ENCODE measurements around the gene PLSCR5. TPM values are rescaled to one million over a fixed set of nuclear protein-coding genes. Genes with fewer than 3 reads are reported as not detected.

PLSCR5 gene
- total RNA-seq, 1 experiment from 2014 or later: not detected

DNA sequence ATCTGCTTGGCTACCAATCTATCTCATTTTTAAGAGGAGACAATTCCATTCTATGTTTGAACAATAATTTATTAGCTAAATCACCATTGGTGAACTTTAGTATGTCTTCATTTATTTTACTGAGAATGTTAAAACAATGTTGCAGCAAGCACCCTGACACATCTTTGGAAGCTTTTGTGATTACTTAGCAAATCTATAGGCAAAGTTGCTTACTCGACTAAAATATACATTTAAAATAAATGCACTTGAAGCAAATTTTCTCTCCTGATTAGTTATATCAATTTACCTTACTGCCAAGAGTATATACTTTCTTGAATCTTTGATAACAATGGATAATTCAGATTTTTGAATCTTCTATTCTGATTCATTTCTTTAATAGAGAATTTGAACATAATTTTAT lies 31.0 kb downstream of the PLSCR5 start:
- Histone ChIP-seq H3K4me3 (ENCODE audit: low read depth in 2 of 2, low read length in 2 of 2) (no peak overlapping the region), H3K9me3 (ENCODE audit: control insufficient read depth, insufficient read depth, low read depth, low read length) (no peaks in the 10 kb centered on the region), H3K27ac (ENCODE audit: low read length) (peak overlapping the region; percentile 39; the same call in 1 of the 2 replicates), H3K27me3 (ENCODE audit: control insufficient read depth, insufficient read depth, low read length) (no peaks in the 10 kb centered on the region), H3K36me3 (ENCODE audit: control insufficient read depth, insufficient read depth, low read length) (no peaks in the 10 kb centered on the region), H3K4me1 (ENCODE audit: control insufficient read depth, insufficient read depth, low read length) (peaks cover 4% of the 10 kb centered on the region; the same call in 1 of the 2 replicates)
- TF ChIP-seq TCF7L2 (IDR thresholded peaks at IDR 0.05; ENCODE audit: low read depth, low read length) (no peak), SIN3A (IDR thresholded peaks at IDR 0.05; ENCODE audit: borderline replicate concordance, insufficient read depth, low read depth, low read length) (no peak), POLR2AphosphoS5 (IDR thresholded peaks at IDR 0.05; ENCODE audit: low read depth, low read length) (no peak)
- TF ChIP-seq, protein P1, sequence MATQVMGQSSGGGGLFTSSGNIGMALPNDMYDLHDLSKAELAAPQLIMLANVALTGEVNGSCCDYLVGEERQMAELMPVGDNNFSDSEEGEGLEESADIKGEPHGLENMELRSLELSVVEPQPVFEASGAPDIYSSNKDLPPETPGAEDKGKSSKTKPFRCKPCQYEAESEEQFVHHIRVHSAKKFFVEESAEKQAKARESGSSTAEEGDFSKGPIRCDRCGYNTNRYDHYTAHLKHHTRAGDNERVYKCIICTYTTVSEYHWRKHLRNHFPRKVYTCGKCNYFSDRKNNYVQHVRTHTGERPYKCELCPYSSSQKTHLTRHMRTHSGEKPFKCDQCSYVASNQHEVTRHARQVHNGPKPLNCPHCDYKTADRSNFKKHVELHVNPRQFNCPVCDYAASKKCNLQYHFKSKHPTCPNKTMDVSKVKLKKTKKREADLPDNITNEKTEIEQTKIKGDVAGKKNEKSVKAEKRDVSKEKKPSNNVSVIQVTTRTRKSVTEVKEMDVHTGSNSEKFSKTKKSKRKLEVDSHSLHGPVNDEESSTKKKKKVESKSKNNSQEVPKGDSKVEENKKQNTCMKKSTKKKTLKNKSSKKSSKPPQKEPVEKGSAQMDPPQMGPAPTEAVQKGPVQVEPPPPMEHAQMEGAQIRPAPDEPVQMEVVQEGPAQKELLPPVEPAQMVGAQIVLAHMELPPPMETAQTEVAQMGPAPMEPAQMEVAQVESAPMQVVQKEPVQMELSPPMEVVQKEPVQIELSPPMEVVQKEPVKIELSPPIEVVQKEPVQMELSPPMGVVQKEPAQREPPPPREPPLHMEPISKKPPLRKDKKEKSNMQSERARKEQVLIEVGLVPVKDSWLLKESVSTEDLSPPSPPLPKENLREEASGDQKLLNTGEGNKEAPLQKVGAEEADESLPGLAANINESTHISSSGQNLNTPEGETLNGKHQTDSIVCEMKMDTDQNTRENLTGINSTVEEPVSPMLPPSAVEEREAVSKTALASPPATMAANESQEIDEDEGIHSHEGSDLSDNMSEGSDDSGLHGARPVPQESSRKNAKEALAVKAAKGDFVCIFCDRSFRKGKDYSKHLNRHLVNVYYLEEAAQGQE (IDR thresholded peaks at IDR 0.05; ENCODE audit: insufficient read depth in 1 of 2, low read depth in 2 of 2, low read length in 1 of 2): no peak
- TF ChIP-seq, protein P2, sequence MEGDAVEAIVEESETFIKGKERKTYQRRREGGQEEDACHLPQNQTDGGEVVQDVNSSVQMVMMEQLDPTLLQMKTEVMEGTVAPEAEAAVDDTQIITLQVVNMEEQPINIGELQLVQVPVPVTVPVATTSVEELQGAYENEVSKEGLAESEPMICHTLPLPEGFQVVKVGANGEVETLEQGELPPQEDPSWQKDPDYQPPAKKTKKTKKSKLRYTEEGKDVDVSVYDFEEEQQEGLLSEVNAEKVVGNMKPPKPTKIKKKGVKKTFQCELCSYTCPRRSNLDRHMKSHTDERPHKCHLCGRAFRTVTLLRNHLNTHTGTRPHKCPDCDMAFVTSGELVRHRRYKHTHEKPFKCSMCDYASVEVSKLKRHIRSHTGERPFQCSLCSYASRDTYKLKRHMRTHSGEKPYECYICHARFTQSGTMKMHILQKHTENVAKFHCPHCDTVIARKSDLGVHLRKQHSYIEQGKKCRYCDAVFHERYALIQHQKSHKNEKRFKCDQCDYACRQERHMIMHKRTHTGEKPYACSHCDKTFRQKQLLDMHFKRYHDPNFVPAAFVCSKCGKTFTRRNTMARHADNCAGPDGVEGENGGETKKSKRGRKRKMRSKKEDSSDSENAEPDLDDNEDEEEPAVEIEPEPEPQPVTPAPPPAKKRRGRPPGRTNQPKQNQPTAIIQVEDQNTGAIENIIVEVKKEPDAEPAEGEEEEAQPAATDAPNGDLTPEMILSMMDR (IDR thresholded peaks at IDR 0.05): no peak
- POLR2A ChIA-PET: no interaction called here
- DNase-seq (ENCODE audit: low read depth, low spot score) (no peak), ATAC-seq (no peak)
- BruUV-seq (replicated peaks): no TSS peak
- intact Hi-C loops (cut with micrococcal nuclease; ENCODE audit: unreplicated experiment) (no loop called here), in situ Hi-C loops (cut with HindIII; ENCODE audit: low pct_unique_long_range_greater_than_20kb, low sequenced_read_pairs) (no loop called here)
- CTCF ChIA-PET: no interaction called here

DNA sequence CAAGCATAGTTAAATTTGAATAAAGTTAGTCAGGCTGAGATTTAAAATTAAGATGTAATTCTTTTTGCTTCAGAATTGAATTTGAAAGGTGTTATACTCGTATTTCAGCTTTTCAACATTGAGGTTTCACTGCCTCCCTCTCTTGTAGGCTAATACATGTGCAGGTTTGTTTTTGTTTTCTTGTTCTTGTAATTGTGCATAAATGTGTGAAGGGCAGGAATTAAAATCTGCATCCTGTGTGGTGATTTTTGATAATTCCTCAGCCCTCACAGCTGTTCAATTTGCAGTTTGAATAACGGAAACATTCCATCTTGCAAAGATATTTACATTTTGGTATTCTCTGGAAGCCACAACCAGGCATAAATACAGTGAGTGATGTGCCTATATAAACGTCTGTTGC lies 35.8 kb downstream of the PLSCR5 start:
- ATAC-seq (no peak), DNase-seq (ENCODE audit: low read depth, low spot score) (no peak)
- H3K4me1 ChIP-seq (ENCODE audit: control insufficient read depth, insufficient read depth, low read length): peaks cover 7% of the 10 kb centered on the region; the same call in 1 of the 2 replicates
- ChIA-PET POLR2A (interaction anchor here (0.7 kb wide), 1 partner anchor 620 kb away, joined by 3 read pairs; no protein-coding TSS in a partner anchor), CTCF (no interaction called here)
- in situ Hi-C loops (cut with HindIII; ENCODE audit: low pct_unique_long_range_greater_than_20kb, low sequenced_read_pairs) (no loop called here), intact Hi-C loops (cut with micrococcal nuclease; ENCODE audit: unreplicated experiment) (no loop called here)
- no peaks in the 10 kb centered on the region for H3K9me3 ChIP-seq (ENCODE audit: control insufficient read depth, insufficient read depth, low read depth, low read length)
- BruUV-seq (replicated peaks): no TSS peak
- H3K27ac ChIP-seq (ENCODE audit: low read length): 0 out of 2 replicates have a peak overlapping the region, but pooled peaks have one; percentile 44
- H3K4me3 ChIP-seq (ENCODE audit: low read depth in 2 of 2, low read length in 2 of 2): no peak overlapping the region
- H3K27me3 ChIP-seq (ENCODE audit: control insufficient read depth, insufficient read depth, low read length): no peaks in the 10 kb centered on the region
- no peak for TF ChIP-seq TCF7L2 (IDR thresholded peaks at IDR 0.05; ENCODE audit: low read depth, low read length)
- H3K36me3 ChIP-seq (ENCODE audit: control insufficient read depth, insufficient read depth, low read length): no peaks in the 10 kb centered on the region

DNA sequence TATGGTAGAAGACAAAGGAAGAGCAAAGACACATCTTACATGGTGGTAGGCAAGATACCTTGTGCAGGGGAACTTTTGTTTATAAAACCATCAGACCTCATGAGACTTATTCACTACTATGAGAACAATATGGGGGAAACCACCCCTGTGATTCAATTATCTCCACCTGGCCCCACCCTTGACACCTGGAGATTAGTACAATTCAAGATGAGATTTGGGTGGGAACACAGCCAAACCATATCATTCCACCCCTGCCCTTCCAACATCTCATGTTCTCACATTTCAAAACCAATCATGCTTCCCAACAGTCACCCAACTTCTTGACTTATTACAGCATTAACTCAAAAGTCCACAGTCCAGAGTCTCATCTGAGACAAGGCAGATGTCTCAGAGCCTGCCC lies 39.0 kb downstream of the PLSCR5 start:
- DNase-seq (ENCODE audit: low read depth, low spot score): no peak
- Histone ChIP-seq H3K4me3 (ENCODE audit: low read depth in 2 of 2, low read length in 2 of 2) (no peak overlapping the region), H3K36me3 (ENCODE audit: control insufficient read depth, insufficient read depth, low read length) (no peaks in the 10 kb centered on the region), H3K27me3 (ENCODE audit: control insufficient read depth, insufficient read depth, low read length) (no peaks in the 10 kb centered on the region), H3K4me1 (ENCODE audit: control insufficient read depth, insufficient read depth, low read length) (peaks cover 7% of the 10 kb centered on the region; the same call in 1 of the 2 replicates), H3K9me3 (ENCODE audit: control insufficient read depth, insufficient read depth, low read depth, low read length) (no peaks in the 10 kb centered on the region), H3K27ac (ENCODE audit: low read length) (no peak overlapping the region)
- ChIA-PET CTCF (no interaction called here), POLR2A (no interaction called here)
- intact Hi-C loops (cut with micrococcal nuclease; ENCODE audit: unreplicated experiment): no loop called here
- no TSS peak for BruUV-seq (replicated peaks)
- no peak for TF ChIP-seq POLR2AphosphoS5 (IDR thresholded peaks at IDR 0.05; ENCODE audit: low read depth, low read length)
- TF ChIP-seq, protein P1 (IDR thresholded peaks at IDR 0.05; ENCODE audit: insufficient read depth in 1 of 2, low read depth in 2 of 2, low read length in 1 of 2): no peak
- TF ChIP-seq, protein P2 (IDR thresholded peaks at IDR 0.05): no peak
- no peak for TF ChIP-seq TCF7L2 (IDR thresholded peaks at IDR 0.05; ENCODE audit: low read depth, low read length)
- TF ChIP-seq SIN3A (IDR thresholded peaks at IDR 0.05; ENCODE audit: borderline replicate concordance, insufficient read depth, low read depth, low read length): no peak
- no peak for ATAC-seq
- in situ Hi-C loops (cut with HindIII; ENCODE audit: low pct_unique_long_range_greater_than_20kb, low sequenced_read_pairs): no loop called here

Data from Panc1 (cell line).